HG03060 (cell line): ENCODE data around the gene TAF8.

ENCODE experiments used
- ATAC-seq: cut with Tn5 transposase; IDR thresholded peaks from one replicate; pipeline ENCODE4 v1.9.1; 2021; ENCODE audit warnings: low read depth, moderate number of reproducible peaks; ENCODE audit not compliant: unreplicated experiment

The TAF8 gene

DNA sequence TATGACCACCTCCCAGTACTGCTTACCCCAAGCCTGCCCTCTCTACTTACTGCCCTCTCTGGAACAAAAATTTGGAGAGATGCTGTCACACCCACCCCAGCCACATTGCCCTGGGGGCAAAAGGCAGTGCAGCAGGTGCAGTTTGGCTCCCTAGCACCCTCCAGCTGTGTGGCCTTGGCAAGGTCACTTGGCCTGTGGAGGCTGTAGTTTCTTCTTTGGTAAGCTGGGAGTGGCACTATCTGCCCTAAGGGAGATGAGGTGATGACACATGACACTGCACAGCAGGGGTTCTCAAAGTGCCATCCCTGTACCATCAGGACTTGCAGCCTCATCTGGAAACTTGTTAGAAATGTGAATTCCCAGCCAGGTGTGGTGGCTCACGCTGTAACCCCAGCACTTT lies 44.8 kb downstream of the TAF8 start:
- no peak for ATAC-seq

DNA sequence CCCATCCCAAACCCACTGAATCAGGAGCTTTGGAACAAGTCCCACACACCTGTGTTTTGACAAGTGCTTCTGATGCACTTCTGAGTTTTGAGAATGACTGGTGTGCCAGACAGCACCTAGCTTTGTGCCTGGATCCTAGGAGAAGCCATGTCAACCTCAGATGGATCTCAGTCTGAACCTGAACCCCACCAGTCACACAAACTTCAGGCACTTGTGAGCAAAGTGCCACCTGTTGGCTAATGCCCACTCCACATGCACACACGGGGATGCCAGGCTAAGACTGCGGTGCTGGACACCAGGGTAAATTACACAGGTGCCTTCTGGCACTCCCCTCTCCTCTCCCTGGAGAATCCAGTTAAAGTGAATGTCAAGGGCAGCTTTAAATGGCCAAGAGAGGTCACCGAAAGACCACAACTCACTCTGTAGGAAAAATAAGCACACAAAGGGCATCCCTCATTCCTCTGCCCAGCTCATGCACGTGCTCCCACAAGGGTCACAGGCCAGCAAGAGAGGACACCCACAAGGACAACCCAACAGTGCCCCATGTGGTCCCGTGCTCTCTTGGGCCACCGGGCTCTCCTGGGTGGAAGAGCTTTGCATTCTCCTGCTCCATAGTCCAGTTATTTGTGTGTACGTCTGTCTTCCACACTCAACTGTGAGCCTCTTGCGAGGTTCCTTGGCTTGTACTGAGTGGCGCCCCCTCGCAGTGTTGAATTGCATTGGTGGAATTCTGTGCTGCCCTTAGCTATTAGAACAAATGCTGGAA lies 45.6 kb downstream of the TAF8 start:
- ATAC-seq: no peak

DNA sequence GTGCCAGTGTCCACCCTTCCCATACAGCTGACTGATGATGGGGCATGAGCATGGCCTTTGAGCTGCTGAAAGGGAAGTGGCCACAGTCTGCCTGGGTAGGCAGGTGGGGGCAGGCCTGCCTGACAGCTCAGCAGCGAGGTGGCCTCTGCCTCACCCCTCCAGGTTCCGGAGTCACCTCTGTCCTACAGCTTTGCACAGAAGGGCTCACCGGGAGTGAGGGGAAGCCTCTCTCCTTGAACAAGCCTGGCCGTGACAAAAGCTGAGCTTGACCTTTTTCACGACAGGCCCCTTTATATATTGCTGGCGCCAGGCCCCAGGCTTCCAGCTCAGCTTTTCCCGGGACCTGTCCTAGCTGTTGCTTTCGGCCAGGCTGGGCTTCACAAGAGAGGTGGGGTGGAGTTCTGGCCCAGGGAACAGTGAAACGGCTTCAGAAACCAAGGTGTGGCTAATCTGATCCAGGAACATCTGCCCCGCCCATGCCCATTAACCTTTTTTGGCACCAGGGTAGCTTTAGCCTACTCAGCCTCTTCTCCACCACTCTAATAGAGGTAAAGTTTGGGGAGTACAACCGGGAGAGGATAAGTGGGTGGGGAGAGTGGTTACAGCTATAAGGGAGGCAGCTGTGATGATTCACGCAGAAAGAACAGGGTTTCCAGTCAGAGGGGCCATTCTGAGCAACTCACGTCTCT lies 49.2 kb downstream of the TAF8 start:
- ATAC-seq: no peak

DNA sequence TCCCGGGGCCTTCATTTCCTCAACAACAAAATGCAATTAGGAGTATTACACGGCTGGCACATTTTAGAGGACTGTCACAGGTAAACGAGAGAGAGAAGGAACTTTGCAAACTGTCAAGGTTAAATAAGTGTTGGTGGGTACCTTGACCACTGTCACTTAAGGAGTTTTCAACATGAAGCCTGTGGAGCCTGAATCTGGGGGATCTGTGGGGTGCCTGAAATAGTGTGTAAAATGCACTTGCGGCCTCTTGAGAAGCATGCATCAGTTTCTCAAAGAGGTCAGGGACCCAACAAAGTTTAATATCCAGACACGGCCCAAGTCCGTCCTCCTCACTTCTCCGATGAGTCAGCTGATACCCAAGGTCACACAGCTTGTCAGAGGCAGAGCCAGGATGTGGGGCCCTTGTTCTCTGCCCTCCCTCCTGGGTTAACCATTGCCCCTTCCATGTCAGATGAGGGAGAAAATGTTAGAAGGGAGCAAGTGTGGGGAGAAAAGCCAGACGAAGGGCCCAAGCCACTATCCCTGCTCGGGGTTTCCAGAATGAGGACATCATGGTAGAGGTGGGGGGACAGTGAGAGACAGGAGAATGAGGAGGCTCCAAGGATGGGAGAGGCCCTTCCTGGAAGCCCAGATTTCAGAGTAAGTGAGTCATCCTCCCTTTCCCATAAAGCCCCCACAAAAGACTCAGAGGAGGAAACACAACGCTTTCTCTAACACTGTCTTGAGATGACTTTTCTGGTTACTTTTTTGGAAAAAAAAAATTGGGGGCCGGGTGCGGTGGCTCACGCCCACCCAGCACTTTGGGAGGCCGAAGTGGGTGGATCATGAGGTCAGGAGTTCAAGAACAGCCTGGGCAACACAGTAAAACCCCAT lies 49.9 kb downstream of the TAF8 start:
- ATAC-seq: no peak

DNA sequence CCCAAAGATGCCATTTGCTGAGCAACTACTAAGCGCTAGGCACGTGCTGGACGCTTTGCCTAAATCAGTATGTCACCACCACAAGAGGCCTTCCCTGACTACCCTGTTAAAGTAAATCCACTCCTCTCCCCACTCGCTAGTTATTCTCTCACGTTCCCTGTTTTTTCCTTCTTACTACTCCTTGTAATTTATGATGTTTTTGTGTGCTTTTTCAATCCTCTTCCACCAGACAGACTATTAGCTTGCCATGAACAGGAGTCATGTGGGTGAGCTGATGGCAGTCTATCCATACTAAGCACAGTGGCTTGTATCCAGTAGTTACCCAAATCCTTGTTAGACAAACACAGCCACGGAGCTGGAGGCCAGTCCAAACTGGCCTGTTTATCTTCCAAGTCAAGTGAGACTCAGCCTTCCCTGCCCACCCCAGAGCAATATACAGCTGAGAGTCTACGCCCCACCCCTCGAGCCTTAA lies 50.9 kb downstream of the TAF8 start:
- ATAC-seq: no peak

DNA sequence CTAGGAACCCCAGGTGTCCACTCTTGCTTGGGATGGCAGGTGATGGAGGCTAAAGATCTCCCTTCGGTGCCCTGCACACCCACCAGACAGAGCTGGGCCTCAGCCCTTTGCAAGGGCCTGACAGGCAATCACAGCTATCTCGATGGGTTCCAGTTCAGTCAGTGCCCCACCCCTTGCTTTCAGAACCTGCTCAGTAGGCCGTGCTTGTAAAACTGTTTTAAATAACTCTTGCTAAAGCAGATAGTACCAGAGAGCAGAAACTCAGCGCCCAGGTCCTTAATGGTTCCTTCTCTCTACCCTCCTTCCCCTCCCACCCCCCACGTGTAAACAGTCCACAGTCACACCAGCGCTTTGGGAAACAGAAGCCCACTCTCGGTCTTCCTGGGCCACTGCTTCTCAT lies 52.9 kb downstream of the TAF8 start:
- ATAC-seq: no peak

DNA sequence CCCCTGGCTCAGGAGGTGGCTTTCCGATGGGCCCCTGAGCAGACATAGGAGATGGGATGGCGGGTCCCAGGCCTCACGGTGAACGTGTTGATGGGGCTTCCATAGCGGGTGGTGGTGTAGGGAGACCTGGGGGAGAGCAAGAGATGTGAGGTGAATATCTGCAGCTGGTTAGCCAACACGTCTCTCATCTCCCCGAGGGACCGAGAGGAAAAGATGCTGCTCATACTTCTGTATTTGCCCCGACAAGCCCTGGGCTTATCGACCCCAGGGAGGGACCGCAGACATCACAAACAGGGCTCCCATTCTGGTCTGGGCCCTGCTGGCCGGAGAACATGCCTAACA lies 53.4 kb downstream of the TAF8 start:
- no peak for ATAC-seq

DNA sequence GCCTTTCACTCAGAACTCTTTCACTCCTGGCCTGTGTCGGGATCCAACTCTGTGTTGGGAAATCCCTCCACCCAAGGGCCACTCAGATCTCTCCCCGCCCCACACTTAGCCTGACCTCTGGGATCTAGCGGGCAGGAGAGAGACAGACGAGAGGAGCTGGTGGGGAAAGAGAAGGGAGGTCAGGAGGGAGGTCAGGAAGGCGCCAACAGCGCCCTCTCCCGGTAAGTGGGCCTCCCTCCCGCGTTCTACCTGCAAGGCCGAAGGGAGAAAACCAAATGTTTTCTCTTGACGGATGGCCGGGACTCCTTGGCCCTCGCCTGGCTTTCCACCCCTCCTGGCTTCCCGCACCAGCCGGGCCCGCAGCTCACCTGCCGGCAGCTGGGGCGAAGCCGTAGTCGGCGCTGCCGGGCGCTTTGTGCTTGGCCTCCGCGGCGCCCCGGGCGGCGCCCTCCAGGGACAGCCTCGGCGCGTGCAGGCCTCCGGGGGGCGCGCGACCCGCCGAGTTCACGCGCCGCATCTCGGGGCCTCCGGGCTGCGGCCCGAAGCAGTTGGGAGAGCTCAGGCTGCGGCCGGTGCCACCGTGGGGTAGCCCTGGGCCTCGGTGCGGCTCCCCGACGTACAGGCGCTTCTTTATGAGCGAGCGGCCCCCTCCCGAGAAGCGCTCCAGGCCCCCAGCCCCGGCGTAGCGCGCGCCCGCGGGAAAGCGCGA lies 53.9 kb downstream of the TAF8 start:
- no peak for ATAC-seq

DNA sequence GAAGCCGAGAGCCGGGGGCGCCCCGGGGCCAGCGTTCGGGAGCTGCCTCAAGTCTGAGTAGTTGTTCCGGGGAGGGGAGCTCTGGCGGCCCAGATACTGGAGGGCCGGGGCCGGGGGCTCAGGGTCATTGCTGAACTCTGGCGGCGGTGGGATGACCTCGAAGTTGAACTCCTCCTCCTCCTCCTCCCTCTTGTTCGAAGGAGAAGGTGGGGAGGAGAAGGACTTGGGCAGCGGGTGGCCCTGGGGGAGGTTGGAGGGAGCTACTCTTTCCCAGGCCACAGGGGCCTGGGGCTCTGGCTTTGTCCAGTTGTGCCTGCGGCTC lies 54.4 kb downstream of the TAF8 start:
- ATAC-seq: no peak

DNA sequence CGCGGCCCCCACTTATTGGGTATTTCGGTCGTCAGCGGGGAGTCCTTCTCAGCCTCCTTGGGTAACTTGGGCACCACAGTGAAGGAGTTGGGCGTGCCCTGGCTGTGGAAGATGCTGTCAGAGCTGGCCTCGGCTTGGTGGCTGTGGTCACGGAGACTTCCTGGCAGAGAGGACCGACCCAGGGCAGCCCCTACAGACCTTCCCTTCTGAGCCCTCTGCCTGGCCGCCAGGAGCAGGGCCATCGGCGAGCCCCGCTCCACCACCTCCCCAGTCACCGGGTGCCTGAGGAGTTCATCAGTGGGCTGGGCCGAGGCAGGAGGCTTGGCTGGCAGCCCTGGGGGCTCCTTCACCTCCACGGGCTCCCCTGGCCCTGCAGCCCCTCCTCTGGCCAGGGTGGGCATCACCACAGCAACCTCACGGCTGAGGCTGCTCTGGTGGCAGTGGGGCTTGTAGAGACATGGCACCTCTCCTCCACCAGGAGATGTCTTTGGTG lies 54.9 kb downstream of the TAF8 start:
- no peak for ATAC-seq

DNA sequence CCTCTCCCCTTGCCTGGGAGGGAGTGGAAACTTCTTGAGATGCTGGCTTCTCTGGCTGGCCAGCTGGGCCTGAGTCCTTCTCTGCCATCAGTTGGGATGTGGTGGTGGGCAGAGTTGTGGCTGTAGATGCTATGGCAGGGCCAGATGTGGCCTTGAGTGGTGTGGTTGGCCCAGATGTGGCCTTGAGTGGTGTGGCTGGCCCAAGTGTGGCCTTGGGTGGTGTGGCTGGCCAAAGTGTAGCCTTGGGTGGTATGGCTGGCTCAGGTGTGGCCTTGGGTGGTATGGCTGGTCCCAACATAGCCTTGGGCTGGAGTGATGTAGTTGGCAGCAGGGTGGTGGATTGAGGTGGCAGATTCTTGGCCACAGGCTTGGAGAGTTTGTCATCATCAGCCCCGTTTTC lies 55.4 kb downstream of the TAF8 start:
- ATAC-seq: no peak

DNA sequence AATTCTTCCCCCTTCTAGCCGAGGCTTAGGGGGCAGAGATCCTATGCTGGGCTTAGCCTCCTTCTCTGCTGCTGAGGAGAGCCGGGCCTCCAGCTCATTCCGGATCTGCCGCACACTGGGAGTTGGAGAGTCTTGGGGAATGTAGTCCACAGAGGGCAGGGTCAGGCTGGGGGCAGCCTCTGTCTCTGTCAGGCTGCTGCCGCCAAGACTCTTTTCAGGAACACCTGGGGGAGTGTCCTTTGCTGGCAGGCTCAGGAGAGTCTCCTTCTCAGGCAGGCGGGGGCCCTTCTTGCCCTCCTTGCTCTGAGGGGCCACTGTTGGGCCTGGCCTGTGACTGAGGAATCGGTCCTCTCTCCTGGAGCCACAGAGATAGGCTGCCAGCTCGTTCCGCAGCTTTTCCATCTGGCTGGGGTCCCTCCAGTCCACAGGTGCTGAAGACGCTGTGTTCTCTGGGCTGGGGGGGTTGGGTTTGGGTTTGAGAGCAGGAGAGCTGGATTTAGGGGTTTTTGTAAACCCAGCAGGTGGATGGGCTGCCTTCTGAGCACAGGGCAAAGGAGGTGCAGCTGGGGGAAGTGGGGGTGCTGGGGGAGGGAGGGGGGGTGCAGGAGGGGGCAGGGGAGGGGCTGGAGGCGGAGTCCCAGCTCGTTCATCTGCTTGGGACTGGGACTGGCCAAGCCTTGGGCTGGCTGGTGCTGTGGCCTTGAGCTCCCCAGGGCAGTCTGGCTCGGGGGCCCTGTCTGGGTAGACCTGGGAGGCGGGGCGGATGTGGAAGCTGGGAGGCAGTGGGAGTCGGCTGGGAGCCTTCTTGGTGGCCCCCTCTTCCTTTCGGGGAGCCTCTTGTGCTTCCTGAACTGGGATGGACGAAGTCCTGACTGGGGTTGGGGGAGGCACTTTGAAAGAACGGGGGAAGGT lies 56.0 kb downstream of the TAF8 start:
- no peak for ATAC-seq

DNA sequence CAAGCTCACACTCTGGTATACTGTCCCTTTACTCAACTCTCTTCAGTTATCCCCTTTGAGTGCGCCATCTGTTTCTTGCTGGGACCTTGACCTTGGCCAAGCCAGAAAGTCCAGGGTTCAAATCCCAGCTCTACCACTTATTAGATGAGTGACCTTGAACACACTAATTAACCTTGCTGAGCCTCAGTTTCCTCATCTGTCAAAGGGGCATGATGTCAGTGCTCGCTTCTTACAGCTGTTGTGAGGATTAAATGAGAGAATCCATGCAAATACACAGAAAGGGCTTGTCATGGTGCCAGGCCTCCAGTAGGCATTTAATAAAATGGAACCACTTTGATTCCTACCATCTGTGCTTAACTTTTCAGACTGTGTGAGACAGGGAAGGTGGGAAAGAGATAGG lies 57.7 kb downstream of the TAF8 start:
- no peak for ATAC-seq

DNA sequence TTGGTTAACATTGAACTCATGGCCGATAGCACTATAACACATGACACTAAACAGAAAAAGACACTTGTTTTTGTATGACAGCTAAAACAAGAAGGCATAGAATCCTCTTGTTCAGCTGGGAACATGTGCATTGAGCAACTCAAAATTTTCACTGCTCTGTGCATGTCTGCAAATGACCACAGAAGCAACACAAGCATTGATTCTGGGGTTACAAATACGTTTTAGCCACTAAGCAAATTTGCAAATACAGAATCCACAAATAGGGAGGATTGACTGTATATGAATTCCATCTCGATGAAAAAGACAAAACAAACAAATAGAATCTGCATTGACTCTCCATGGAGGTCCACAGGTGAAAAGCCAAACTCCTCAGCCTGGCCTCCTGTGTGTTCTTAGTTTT lies 60.4 kb downstream of the TAF8 start:
- ATAC-seq: no peak

DNA sequence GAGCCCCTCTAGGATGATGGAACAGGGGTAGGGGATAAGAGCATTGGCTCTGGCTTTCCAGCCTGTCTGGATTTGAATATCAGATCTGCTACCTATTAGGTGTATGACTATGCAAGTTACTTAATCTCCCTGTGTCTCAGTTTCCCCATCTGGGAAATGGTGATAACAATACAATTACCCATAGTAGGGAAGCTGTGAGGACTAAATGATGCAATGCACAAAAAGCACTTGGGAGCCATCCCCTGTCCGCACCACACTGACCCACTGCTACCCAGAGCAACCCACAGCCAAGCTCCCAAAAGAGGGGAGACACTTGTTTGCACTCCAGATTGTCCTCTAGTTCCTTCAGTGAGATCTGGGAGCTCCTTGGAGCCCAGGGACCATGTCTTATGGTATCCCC lies 62.0 kb downstream of the TAF8 start:
- no peak for ATAC-seq

DNA sequence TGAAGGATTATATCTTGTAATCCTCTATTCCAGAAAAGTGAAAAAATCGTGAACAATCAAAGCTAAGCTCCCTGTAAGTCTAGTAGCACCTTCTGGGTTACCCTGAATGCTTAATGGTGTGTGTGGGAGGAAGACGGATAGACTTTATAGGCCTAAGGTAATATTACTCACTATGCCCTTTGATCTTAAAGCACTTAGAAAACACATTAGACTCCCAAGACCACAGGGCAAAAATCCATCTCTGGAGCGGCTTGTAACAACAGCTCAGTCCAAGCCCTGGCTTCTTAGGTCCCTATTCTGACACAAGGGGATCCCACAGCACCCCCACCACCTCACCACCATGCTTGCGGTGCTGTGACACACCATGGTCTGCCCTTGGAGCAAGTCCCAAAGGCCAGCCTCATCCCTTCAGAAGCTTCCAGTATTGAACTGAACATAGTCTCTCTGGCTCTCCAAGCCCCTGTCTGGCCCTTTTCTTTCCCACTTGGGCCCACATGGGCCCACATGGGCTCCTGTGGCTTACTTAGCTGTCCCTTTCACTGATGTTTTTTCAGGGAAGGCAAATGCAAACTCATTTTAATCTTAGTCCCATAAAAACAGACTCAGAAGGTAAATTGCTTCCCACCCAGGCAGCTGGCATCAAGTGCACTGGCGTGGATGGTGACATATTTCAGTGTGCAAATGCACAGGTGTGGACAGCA lies 63.8 kb downstream of the TAF8 start:
- ATAC-seq: no peak

DNA sequence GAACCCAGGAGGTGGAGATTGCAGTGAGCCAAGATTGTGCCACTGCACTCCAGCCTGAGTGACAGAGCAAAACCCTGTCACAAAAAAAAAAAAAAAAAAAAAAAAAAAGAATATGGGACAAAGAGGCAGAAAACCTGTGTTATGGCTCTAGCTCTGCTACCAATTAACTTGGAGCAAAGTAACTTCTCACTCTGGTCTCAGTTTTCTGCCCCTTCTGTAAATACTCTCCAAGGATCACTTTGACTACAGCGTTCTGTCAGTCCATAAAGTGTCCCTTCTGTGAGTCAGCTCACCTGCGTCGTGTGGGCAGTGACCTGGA lies 67.5 kb downstream of the TAF8 start:
- ATAC-seq: no peak

DNA sequence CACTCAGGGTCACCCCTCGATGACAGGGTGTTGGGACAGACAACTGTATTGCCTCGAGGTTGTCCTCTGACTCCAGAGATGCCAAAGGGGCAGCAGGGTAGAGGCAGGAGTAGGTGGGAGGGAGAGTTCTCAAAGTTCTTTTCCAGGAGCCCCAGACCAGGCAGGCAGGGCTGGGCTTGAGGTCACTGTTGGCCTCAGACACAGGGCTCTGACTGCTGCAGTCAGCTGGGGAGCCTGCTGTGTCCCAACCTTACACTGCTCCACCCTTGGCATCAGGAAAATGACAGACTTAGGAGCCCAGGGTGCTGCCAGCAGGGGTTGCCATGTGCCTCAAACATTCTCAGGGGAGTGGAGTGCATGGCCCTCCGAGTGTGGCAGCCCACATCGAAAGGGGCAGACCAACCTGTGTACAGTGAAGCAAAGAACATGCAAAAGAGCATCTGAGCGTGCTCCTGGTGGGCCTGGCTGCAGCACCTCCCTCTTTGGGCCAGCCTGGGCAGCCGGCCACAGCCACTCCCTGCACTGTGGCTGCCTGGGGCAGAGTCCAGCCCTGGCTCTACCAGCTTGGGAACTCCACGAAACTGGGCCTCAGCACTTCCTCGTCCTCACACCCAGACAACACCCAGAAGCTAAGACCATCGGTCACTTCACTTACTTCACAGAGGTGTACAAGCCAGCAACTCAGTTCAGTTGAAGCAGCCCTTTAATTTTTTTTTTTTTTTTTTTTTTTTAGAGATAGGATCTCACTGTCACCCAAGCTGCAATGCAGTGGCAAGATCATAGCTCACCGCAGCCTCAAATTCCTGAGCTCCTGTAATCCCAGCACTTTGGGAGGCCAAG lies 68.1 kb downstream of the TAF8 start:
- ATAC-seq: no peak
